Fibroblast of villous mesenchyme (primary cell): ENCODE data around the gene FOXO1. TPM values are rescaled to one million over a fixed set of nuclear protein-coding genes. Genes with fewer than 3 reads are reported as not detected.

Experiments
- DNase-seq: peaks from one replicate; pipeline ENCODE4 v3.0.0-alpha.2; 2010; ENCODE audit warnings: low read depth
- H3K4me3 ChIP-seq: 2 replicates; pipeline ENCODE4 v1.5.1; 2011; ENCODE audit warnings: low read depth, mild to moderate bottlenecking, low read length
- total RNA-seq: library from RNA; depleted of rRNA; stranded (reverse); fragments of >200 nt; gene quantifications from 2 replicates; pipeline ENCODE4 v1.2.3, GENCODE V29; 2012
- TF ChIP-seq, protein P1 (sequence below): IDR thresholded peaks from 2 replicates; pipeline ENCODE4 v1.5.1; 2012; ENCODE audit warnings: low read depth, mild to moderate bottlenecking, low read length; ENCODE audit not compliant: insufficient read depth

Gene FOXO1
- total RNA-seq, 1 donor, result 9.5 TPM

DNA sequence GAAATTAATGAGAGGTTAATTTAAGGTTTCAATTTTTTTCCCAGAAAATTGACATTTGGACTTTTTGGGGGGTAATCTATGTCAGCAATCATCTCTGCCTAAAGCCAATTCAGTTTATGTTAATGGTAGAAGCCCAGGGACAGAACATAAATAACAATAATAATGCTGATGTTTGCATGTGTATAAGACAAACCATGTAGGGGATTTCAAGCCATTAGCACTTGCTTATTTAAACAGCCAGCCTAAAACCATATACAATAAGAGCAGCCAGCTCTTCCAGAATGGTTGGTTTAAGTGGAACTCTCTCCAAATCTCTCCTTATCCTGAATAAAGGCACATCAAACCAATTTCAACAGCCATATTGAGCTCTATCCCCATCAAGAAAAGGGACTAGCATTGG, 7.0 kb upstream of the FOXO1 start:
- H3K4me3 ChIP-seq, result no peak overlapping the region
- DNase-seq, result no peak
- TF ChIP-seq, protein P1, sequence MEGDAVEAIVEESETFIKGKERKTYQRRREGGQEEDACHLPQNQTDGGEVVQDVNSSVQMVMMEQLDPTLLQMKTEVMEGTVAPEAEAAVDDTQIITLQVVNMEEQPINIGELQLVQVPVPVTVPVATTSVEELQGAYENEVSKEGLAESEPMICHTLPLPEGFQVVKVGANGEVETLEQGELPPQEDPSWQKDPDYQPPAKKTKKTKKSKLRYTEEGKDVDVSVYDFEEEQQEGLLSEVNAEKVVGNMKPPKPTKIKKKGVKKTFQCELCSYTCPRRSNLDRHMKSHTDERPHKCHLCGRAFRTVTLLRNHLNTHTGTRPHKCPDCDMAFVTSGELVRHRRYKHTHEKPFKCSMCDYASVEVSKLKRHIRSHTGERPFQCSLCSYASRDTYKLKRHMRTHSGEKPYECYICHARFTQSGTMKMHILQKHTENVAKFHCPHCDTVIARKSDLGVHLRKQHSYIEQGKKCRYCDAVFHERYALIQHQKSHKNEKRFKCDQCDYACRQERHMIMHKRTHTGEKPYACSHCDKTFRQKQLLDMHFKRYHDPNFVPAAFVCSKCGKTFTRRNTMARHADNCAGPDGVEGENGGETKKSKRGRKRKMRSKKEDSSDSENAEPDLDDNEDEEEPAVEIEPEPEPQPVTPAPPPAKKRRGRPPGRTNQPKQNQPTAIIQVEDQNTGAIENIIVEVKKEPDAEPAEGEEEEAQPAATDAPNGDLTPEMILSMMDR, result no peak

GRCh38 chr13:40672765-40673397, 6.4 kb upstream of the FOXO1 start:
- TF ChIP-seq, protein P1, result no peak
- H3K4me3 ChIP-seq, result no peak overlapping the region
- peak; percentile 23 for DNase-seq

DNA sequence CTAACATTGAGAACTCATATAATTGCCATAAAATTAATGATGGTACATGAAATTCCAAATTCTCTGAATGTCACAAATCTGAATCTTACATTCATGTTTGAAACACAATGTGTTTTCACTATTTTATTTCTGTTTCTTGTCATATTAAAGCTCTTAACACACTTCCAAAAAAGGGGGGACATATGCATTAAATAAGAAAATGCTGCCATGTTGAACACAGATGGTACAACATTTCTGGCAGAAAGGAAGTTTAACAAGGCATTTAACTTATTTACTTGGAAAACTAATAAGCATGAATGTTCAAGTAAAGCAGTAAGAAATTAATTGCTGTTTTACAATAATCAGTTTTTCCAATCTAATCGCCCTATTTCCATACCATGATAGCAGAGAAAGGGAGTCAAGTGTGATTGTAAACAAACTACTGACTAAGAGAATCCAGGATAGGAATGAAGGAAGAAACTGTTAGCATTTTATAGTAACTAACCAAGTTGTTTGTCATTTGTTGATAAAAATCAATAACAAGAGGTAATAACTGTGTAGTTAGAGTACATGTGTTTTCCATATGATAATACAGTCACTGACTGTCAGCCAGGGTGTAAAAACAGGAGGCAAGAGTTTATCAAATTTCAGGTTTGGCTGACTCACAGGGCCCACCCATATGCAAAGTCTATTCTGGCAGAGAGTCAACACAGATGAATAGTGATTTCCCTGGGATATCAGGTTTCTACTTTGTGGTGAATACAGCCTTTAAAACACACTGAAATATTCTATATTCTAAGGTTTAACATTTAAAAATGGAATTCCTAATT, 5.7 kb upstream of the FOXO1 start:
- peak; percentile 80 for DNase-seq
- TF ChIP-seq, protein P1, result no peak
- no peak overlapping the region for H3K4me3 ChIP-seq

GRCh38 chr13:40670307-40670706, 3.9 kb upstream of the FOXO1 start:
- TF ChIP-seq, protein P1, result no peak
- DNase-seq, result no peak
- no peak overlapping the region for H3K4me3 ChIP-seq

GRCh38 chr13:40668335-40668734, 1.9 kb upstream of the FOXO1 start:
- TF ChIP-seq, protein P1, result peak; percentile 52
- DNase-seq, result no peak
- H3K4me3 ChIP-seq, result no peak overlapping the region

GRCh38 chr13:40667622-40667978, 1.2 kb upstream of the FOXO1 start:
- no peak for DNase-seq
- peak overlapping the region; percentile 71 for H3K4me3 ChIP-seq
- TF ChIP-seq, protein P1, result no peak
